Frontal cortex (tissue), 4 donors: ENCODE results near the gene FRG2. TPM values are rescaled to one million over a fixed set of nuclear protein-coding genes. Genes with fewer than 3 reads are reported as not detected.
"Not testable (repeated sequence)": the region's sequence is repeated elsewhere in the genome, so short reads cannot be mapped to it uniquely, and the experiment has no call there.

Experiments used
- DNase-seq, 2 donors: peaks; one replicate each; pipeline ENCODE4 v3.0.0; 2012; ENCODE audit warnings: low spot score in 2 of 2
- FAIRE-seq: peaks from 2 replicates; lab custom pipeline; 2012; peaks lifted over from hg19 to GRCh38; lab: Jason Lieb, UNC
- small RNA-seq: library from RNA; depleted of rRNA; stranded (forward); fragments of <200 nt; gene quantifications from one replicate; pipeline ENCODE3, GENCODE V24; 2014
- total RNA-seq: library from RNA; depleted of rRNA; stranded (reverse); fragments of >200 nt; gene quantifications from one replicate; pipeline ENCODE4 v1.2.3, GENCODE V29; 2014
- donor health status: control.
- donor health status: control.
- donor health status: control.

The FRG2 gene
- total RNA-seq, 1 donor from 2014 or later: not detected

DNA sequence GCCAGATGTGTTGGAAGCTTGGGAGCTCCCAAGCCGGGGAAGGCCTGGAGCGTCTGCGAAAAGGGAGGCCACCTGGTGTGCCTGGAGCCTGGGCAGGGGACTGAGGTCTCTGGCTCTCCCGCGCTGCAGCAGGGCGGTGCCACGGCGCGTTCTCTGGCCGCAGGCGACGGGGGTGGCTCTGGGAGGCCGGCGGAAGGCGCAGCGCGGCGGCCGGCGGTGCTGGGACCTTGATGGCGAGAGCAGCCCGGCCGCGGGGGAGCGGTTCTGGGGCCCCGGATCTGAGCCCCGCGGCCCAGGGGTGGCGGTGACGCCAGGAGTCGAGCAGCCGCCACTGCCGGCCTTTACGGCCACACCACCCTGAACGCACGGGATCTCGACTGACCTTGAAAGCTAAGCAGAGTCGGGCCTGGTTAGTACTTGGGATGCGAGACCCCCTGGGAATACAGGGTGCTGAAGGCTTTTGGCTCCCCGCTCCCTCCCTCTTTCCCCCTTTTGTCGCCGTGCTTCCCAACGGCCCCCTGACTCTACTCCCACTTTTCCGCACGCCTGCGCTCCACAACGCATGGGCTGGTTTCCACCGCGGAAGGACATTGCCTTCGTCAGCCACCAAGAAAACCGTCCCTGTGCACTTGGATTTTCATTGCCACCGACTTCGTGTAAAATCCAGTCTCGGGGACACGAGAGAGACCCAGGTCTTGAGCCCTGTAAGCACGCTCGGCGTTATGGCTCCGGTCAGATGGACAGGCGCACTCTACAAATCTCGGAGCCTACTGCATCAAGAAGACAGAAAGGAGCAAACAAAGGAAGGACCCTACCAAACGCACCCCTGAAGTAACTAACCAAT lies 9.5 kb downstream of the FRG2 start:
- FAIRE-seq: no peak
- DNase-seq: peak in 1 of 2 donors; percentile 14

DNA sequence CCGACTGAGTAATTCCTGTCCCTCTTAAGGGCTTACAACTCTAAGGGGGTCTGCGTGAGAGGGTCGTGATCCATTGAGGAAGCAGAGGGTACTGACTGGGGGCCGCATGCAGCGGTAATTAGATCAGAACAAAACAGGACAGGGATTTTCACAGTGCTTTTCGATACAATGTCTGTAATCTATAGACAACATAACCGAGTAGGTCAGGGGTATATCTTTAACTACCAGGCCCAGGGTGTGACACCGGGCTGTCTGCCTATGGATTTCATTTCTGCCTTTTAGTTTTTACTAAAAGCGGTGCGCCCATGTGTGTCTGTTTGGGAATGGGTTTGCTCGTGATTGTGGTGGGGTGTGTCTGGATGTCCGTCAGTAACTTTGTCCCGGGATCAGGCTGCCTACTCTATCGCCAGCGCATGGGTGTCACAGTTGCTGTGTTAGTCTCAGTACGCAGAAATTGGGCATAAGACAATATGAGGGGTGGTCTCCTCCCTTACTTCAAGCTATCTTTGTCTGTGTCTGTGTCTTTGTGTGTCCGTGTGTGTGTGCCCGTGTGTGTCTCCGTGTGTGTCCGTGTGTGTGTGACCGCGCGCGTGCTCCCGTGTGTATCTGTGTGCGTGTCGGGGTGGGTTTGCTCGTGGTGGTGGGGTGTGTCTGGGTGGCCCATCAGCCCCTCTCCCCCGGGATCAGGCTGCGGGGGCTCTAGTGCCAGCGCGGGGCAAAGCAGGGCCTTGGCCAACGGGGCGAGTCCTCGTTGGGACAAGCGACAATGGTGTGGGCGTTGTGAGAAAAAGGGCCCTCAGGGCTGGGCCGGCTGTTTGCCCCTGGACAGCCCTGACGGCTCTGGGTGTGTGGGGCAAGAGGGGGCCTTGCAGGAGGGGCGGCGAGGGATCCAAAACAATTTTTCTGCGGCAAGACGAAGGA lies 10.4 kb downstream of the FRG2 start:
- DNase-seq (no peak), FAIRE-seq (no peak)

DNA sequence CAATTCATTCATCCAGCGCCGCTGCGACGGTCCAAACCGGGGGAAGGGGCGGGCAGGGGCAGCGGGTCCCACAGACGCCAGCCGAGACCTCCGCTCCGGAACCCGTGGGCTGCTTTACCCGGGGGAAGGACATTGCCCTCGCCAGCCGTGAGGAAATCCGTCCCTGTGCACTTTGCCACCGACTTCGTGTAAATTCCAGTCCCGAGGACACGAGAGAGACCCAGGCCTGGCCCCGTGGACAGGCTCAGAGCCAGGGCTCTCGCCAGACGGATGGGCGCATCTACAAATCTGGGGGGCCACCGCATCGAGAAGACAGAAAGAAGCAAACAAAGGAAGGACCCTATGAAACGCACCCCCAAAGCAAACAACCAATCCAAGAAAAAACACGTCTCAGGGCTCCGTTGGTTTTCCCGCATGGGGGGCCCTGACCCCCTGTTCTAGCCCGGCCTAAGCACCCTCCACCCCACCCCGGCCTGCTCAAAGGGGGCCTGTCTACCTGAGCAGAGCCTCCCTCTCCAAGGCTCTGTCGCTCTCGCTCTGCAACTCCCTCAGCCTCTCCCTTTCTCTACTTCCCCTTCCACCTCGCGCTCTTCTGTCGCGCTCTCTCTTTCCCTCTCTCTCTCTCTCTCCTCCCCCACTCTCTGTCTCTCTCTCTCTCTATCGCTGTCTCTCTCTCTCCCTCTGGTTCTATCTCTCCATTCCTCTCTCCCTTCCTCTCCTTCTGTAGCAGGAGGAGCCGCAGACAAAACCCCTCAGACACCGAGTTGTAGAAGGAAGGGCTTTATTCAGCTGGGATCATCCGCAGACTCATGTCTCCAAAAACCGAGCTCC lies 11.3 kb downstream of the FRG2 start:
- DNase-seq: no peak
- FAIRE-seq: no peak

DNA sequence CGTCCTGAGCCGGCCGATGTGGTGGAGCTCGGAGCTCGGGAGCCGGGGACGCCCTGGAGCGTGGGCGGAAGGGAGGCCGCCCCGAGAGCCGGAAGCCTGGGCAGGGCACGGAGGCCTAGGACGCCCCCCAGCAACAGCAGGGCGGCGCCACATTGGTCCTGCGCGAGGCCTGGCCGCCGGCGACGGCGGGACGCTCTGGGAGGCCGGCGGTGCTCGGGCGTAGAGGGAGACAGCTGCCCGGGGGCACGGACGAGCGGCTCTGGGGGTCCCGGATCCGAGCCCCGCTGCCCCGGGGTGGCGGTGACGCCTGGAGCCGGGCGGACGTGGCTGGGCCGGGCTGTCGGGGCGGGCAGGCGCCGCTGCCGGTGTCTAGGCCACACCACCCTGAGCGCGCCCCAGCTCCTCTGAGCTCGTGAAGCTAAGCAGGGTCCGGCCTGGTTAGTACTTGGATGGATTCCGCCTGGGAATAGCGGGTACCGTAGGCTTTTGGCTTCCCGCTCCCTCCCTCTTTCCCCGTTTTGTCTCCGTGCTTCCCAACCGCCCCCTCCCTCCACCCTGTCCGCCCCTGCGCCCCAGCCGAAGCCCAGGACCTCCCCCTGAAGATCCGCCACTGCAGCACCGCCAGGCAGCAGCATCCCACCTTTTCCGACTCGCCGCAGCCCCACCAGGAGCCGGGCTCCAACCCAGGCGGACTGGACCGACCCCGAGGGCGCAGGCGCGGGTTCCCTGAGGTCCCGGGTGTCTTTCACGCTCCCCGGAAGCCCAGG lies 12.1 kb downstream of the FRG2 start:
- FAIRE-seq: no peak

DNA sequence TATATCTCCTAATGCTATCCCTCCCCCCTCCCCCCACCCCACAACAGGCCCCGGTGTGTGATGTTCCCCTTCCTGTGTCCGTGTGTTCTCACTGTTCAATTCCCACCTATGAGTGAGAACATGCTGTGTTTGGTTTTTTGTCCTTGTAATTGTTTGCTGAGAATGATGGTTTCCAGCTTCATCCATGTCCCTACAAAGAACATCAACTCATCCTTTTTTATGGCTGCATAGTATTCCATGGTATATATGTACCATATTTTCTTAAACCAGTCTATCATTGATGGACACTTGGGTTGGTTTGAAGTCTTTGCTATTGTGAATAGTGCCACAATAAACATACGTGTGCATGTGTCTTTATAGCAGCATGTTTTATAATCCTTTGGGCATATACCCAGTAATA lies 37.1 kb downstream of the FRG2 start:
- DNase-seq, FAIRE-seq: not testable (repeated sequence)

More for the DNA sequence above, 12.1 kb downstream of the FRG2 start:
- DNase-seq: no peak

DNA sequence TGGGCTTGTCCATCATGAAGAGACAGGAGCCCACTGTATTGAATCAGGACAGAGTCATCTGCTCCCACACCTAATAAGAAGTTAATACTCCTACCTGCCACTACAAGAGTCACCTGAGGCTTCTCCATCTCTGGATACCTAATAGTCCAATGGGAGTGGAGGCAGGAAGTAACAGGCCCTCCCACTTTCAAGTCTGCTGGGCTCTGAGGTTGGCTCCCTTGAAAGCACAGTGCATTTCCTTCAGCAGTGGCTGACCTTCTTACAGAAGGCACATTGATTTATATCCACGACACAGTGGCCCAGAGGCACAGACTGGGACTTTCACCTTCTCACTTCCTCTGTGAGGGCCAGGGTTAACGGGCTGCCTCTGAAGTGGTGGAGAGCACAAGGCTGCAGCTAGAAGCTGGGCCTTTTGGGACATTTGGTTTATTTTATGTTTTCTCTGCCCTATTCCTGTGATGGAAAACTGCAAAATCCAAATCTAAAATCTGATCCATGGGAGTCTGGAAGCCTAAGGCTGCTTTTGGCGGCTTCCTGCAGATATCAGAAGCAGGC lies 38.1 kb downstream of the FRG2 start:
- FAIRE-seq (no peak), DNase-seq (no peak)

DNA sequence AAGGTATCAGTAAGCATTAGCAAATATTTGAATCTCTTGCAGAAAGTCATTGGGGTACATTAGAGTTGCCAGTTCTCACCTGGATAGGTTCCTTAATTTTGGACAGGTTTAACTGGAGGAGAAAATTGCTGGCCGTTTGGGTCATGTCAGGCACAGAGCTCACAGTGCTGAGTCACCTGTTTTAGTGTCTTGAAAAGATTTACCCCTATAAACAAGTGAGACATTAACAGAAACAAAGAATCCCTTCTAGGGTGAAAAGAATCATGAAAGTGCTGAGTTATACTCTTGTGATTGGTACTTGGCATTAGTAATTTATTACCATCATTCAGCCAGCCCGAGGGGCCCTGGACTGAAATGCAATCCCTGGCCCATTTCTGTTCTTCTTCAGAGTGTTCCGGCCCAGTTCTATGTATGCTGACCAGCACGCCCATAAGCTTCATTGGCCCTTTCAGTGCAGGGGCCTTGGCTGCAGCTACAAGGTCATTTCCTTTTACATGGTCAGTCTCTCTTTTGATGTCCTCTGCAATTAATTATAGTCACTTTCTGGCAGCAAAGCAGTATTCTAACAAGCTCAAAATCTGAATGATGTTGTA lies 41.3 kb downstream of the FRG2 start:
- not testable (repeated sequence) for FAIRE-seq, DNase-seq

DNA sequence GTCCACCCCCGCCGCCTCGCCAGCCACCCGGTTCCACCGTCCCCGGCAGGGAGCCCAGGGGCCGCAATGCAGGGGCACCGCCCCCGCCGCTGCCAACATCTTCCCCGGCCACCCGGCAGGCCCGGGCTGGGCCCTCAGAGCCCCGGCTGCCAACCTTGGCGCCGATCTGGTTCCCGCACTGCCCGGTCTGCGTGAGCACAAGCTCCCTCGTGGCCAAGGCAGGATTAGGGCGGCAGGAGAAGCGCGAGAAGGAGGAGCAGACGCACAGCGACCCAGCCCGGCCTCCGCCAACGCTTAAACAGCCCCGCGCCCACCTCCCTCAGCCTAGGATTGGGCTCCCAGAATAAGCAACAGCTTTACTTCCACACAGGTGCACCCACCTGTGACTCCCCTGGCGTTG lies 42.4 kb downstream of the FRG2 start:
- DNase-seq, FAIRE-seq: not testable (repeated sequence)

DNA sequence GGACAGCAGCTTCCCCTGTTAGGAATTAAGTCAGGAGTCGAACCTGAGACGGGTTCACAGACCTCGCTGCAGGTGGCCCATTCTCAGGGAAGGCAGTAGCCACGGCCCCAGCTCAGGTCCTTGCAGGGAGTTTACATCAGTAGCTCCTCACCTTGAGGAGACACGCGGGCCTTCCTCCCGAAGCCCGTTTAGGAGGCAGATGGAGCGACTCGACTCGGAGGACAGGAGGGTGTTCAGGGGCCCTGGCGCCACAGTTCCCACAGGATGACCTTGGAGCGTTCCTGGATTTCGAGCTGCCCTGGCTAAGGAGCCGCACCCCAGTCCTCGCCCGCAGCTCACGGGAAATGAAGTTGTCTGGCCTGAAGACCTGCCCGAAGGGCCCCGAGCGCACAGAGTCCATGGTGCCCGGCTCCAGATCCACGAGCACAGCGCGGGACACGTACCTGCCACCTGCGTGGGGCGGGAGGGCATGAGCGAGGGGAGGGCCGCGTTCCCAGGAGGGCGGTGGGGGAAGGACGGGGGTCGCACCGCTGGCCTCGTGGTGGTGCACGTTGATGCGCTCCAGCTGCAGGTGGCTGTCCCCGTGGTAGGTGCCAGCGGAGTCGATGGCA lies 43.0 kb downstream of the FRG2 start:
- not testable (repeated sequence) for FAIRE-seq, DNase-seq

DNA sequence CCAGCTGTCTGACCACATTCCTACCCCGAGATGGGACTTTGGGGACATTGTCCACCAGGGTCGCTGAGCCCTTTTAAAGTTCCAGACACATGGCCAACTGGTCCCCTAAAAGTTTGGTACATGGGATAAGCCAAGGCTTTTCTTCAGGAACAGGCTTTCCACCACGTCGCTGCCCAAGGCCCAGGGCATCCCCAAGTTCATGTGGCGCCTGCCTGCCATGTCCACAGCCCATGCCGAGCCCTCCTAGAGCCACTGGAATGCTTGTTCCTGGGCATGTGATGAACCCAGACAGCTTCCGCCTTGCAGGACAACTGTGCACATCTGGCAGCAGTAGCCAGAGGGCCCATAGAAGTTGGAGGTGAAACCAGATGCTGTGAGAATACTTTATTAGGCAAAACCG lies 45.1 kb downstream of the FRG2 start:
- no peak for FAIRE-seq
- no peak for DNase-seq

DNA sequence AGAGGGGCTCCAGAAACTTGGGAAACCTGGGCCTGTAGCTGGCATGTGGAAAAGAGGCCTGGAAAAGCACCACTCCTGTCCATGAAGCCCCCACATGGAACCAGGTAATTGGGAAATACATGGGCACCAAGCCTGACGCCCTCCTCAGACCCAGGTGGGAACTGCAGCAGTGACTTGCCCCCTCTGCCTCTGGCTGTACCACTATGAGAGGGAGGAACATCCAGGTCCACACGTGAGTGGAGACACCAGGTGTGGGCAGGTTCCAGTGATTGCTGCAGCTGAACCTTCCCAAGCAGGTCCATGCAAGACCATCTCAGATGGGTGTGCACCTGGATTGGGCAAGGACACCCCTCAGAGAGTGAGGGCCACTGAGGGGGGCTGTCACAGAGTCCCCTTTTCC lies 46.8 kb downstream of the FRG2 start:
- FAIRE-seq, DNase-seq: not testable (repeated sequence)

DNA sequence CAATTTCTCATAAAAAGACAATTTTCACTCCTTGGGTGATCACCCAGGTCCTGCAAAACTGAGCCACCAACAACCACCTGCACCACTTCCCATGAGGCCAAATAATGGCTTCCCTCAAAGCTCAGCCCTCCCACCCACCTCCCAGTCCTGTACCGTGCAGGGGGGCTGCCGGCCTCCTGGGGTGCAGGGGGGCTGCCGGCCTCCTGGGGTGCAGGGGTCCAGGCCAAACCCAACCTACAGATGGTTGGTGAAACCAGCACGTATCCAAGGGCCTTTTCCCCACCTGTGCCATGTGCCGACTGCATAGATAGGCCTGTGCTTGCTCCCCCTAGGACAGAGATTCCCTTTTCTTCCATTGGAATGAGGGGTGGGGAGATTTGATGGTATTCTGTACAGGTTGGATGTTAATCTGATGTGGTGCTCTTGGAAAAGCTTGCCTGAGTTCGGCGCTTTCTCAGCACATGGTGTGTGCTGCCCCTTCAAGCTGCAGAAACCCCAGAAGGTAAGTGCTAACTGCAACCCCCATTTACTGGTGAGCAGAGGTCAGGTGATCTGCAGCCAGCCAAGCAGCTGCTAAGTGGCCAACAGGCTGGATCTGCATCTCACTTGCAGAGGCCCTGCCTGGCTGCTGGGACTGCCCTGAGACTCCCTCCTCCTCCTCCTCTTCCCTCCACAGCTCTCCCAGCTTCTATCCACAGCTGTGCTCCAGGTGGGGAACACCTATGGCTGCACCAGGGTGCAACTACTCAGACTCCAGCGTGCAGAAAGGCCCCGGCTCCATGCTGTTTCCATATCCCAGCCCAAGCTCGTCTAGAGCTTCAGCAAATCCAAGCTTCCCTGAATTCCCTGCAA lies 47.6 kb downstream of the FRG2 start:
- DNase-seq (no peak), FAIRE-seq (no peak)

Small RNA genes lying within 50 kb of the gene (small RNA-seq; reads per million reads assigned to genes)
- gene RNA5SP174: not detected
- gene RNA5SP175: not detected

Other genes starting within 250 kb of the FRG2 start
- 33.4 TPM for gene FRG1, start 86.4 kb downstream of the FRG2 start, total RNA-seq
- not detected for gene DBET, start 37.2 kb upstream of the FRG2 start, total RNA-seq
- not detected for gene DUX4, start 146.5 kb upstream of the FRG2 start, total RNA-seq